ENCODE measurements around the gene CUEDC1.
A peak's percentile ranks its signal among the peaks of the same experiment; 100 is the strongest.

Gene CUEDC1

GRCh38 chr17:57914273-57915142, 40.7 kb downstream of the CUEDC1 start:
- no peak for DNase-seq

- DNase-seq = no peak
Measured at GRCh38 chr17:57913575-57914272, 41.5 kb downstream of the CUEDC1 start.

GRCh38 chr17:57911834-57912673, 43.2 kb downstream of the CUEDC1 start:
- no peak for DNase-seq

- no peak for DNase-seq
Measured at GRCh38 chr17:57910462-57911420, 44.5 kb downstream of the CUEDC1 start.

GRCh38 chr17:57909551-57909950, 45.7 kb downstream of the CUEDC1 start:
- DNase-seq = no peak

GRCh38 chr17:57908278-57908677, 46.9 kb downstream of the CUEDC1 start:
- no peak for DNase-seq

GRCh38 chr17:57906910-57907309, 48.3 kb downstream of the CUEDC1 start:
- no peak for DNase-seq

GRCh38 chr17:57905875-57906455, 49.2 kb downstream of the CUEDC1 start:
- no peak for DNase-seq

GRCh38 chr17:57903961-57904360, 51.3 kb downstream of the CUEDC1 start:
- DNase-seq = no peak

- DNase-seq = peak; percentile 72
Measured at GRCh38 chr17:57902800-57903759, 52.1 kb downstream of the CUEDC1 start.

- DNase-seq = no peak
Measured at GRCh38 chr17:57902117-57902799, 53.0 kb downstream of the CUEDC1 start.

GRCh38 chr17:57900991-57901743, 54.0 kb downstream of the CUEDC1 start:
- DNase-seq = no peak

- DNase-seq = no peak
Measured at GRCh38 chr17:57899822-57900221, 55.4 kb downstream of the CUEDC1 start.

GRCh38 chr17:57899391-57899790, 55.8 kb downstream of the CUEDC1 start:
- no peak for DNase-seq

- DNase-seq = peak; percentile 72
Measured at GRCh38 chr17:57898487-57899311, 56.5 kb downstream of the CUEDC1 start.

- DNase-seq = no peak
Measured at GRCh38 chr17:57895382-57896060, 59.7 kb downstream of the CUEDC1 start.

- DNase-seq = no peak
Measured at GRCh38 chr17:57894848-57895247, 60.4 kb downstream of the CUEDC1 start.
